IMR-90 (cell line): Measurements from ENCODE around the gene PPFIBP2. TPM values are rescaled to one million over a fixed set of nuclear protein-coding genes. Genes with fewer than 3 reads are reported as not detected.

Source experiments
- ATAC-seq: fragments of 200-7000 bp; cut with Tn5 transposase; 2 replicates; pipeline ENCODE4 v1.9.1; 2020; ENCODE audit warnings: low read depth, mild to moderate bottlenecking, moderate library complexity
- BruUV-seq: library from RNA; stranded (reverse); fragments of 400-500 nt; replicated peaks from 2 replicates; lab custom pipeline; 2021; lab: Mats Ljungman, UMichigan
- CTCF ChIA-PET: fragments of 300-600 bp; formaldehyde crosslinking; extraction: SDS; loops from one replicate; lab custom pipeline; 2021; ENCODE audit warnings: antibody characterized with exemption; lab: Yijun Ruan, JAX
- POLR2A ChIA-PET: fragments of 300-600 bp; sonication (Branson Sonifier 250); formaldehyde crosslinking; loops from one replicate; lab custom pipeline; 2022; ENCODE audit warnings: antibody characterized with exemption; ENCODE audit not compliant: unreplicated experiment; lab: Charles Lee
- DNase-seq: peaks from one replicate; pipeline ENCODE4 v3.0.0; 2013
- H2AFZ ChIP-seq: replicated peaks from 2 replicates; pipeline ENCODE3; 2013; ENCODE audit warnings: low read length, mild to moderate bottlenecking; ENCODE audit not compliant: poor library complexity
- H2AK5ac ChIP-seq: 2 replicates; pipeline ENCODE4 v1.6.1; 2013; ENCODE audit warnings: low read depth, low read length, inconsistent platforms
- H2AK9ac ChIP-seq: replicated peaks from 2 replicates; pipeline ENCODE3; 2013; ENCODE audit warnings: mild to moderate bottlenecking, low read depth, low read length, moderate library complexity; ENCODE audit not compliant: poor library complexity
- H2BK120ac ChIP-seq: 2 replicates; pipeline ENCODE4 v1.6.1; 2013; ENCODE audit warnings: low read depth, low read length, inconsistent platforms
- H2BK15ac ChIP-seq: 3 replicates; pipeline ENCODE4 v1.6.1; 2013; ENCODE audit warnings: low read depth, low read length, inconsistent platforms
- H2BK20ac ChIP-seq: 2 replicates; pipeline ENCODE4 v1.6.1; 2013; ENCODE audit warnings: low read depth, mild to moderate bottlenecking, inconsistent platforms, low read length, moderate library complexity
- H2BK5ac ChIP-seq: 2 replicates; pipeline ENCODE4 v1.6.1; 2013; ENCODE audit warnings: mild to moderate bottlenecking, low read depth, low read length, inconsistent platforms; ENCODE audit not compliant: poor library complexity, severe bottlenecking
- H3K14ac ChIP-seq: replicated peaks from 2 replicates; pipeline ENCODE4 v1.6.1; 2013; ENCODE audit warnings: low read depth, low read length, inconsistent platforms
- H3K18ac ChIP-seq: 2 replicates; pipeline ENCODE4 v1.6.1; 2013; ENCODE audit warnings: low read depth, low read length, control low read depth
- H3K23ac ChIP-seq: 2 replicates; pipeline ENCODE4 v1.6.1; 2013; ENCODE audit warnings: low read depth, low read length, inconsistent platforms
- H3K27ac ChIP-seq: 2 replicates; pipeline ENCODE4 v1.5.1; 2013; ENCODE audit warnings: mild to moderate bottlenecking, control low read depth, low read length; ENCODE audit not compliant: insufficient read depth
- H3K27me3 ChIP-seq: 2 replicates; pipeline ENCODE4 v1.6.1; 2013; ENCODE audit warnings: low read length; ENCODE audit not compliant: control insufficient read depth, insufficient read depth
- H3K36me3 ChIP-seq: 2 replicates; pipeline ENCODE4 v1.6.1; 2013; ENCODE audit warnings: low read length, mixed read lengths; ENCODE audit not compliant: control insufficient read depth, insufficient read depth
- H3K4ac ChIP-seq: 2 replicates; pipeline ENCODE4 v1.6.1; 2013; ENCODE audit warnings: low read depth, low read length, inconsistent platforms
- H3K4me1 ChIP-seq: 2 replicates; pipeline ENCODE4 v1.6.1; 2013; ENCODE audit warnings: low read length, mixed read lengths; ENCODE audit not compliant: control insufficient read depth, insufficient read depth
- H3K4me2 ChIP-seq: 2 replicates; pipeline ENCODE4 v1.6.1; 2013; ENCODE audit warnings: low read depth, mild to moderate bottlenecking, control low read depth, low read length, moderate library complexity
- H3K4me3 ChIP-seq: 2 replicates; pipeline ENCODE4 v1.5.1; 2013; ENCODE audit warnings: low read depth, mild to moderate bottlenecking, control low read depth, low read length, moderate library complexity; ENCODE audit not compliant: insufficient read depth
- H3K56ac ChIP-seq: 2 replicates; pipeline ENCODE4 v1.6.1; 2013; ENCODE audit warnings: low read length, inconsistent platforms; ENCODE audit not compliant: insufficient read depth; ENCODE audit errors: extremely low read depth
- H3K79me1 ChIP-seq, 2 experiments: 2 replicates each; pipeline ENCODE4 v1.6.1; 2013; ENCODE audit warnings: low read length in 2 of 2, inconsistent platforms in 1 of 2, low read depth in 1 of 2
- H3K9ac ChIP-seq: 2 replicates; pipeline ENCODE4 v1.6.1; 2013; ENCODE audit warnings: low read depth, low read length, control low read depth
- H3K9me1 ChIP-seq: 2 replicates; pipeline ENCODE4 v1.6.1; 2013; ENCODE audit warnings: low read length, inconsistent platforms; ENCODE audit not compliant: insufficient read depth
- H3K9me3 ChIP-seq: 2 replicates; pipeline ENCODE4 v1.6.1; 2013; ENCODE audit warnings: low read length; ENCODE audit not compliant: control insufficient read depth, insufficient read depth
- H4K20me1 ChIP-seq: 2 replicates; pipeline ENCODE4 v1.6.1; 2013; ENCODE audit warnings: low read length, inconsistent platforms; ENCODE audit not compliant: insufficient read depth
- H4K5ac ChIP-seq: 2 replicates; pipeline ENCODE4 v1.6.1; 2013; ENCODE audit warnings: mild to moderate bottlenecking, low read depth, low read length, control low read depth
- H4K8ac ChIP-seq, 2 experiments: 2 replicates each; pipeline ENCODE4 v1.6.1; 2013; ENCODE audit warnings: low read depth in 2 of 2, low read length in 2 of 2, control low read depth in 1 of 2, inconsistent platforms in 1 of 2
- H4K91ac ChIP-seq: 2 replicates; pipeline ENCODE4 v1.6.1; 2013; ENCODE audit warnings: low read depth, low read length, inconsistent platforms; ENCODE audit not compliant: insufficient read depth
- FOS ChIP-seq: fragments of 150-350 bp; IDR thresholded peaks from 2 replicates; pipeline ENCODE4 v1.6.1; 2016; ENCODE audit warnings: low read depth, low read length
- MAFK ChIP-seq: IDR thresholded peaks from 2 replicates; pipeline ENCODE4 v1.6.1; 2012; ENCODE audit warnings: low read depth, low read length, improper control_type of control experiment
- RAD21 ChIP-seq: IDR thresholded peaks from 2 replicates; pipeline ENCODE4 v1.6.1; 2012; ENCODE audit warnings: low read length, improper control_type of control experiment
- RFX5 ChIP-seq: IDR thresholded peaks from 2 replicates; pipeline ENCODE4 v1.8.0; 2012; ENCODE audit warnings: low read depth, mild to moderate bottlenecking, low read length, moderate library complexity
- WGBS, 2 experiments: methylation state at CpG; one replicate each; pipeline versions ENCODE4 v1.1.5 to v1.1.7; 2013; ENCODE audit warnings: missing lambda C conversion rate in 2 of 2; ENCODE audit not compliant: insufficient read length in 1 of 2; ENCODE audit errors: extremely low coverage in 2 of 2; 5-methylcytosine and 5-hydroxymethylcytosine counted together
- dilution Hi-C: fragments of 300-500 bp; cut with HindIII; formaldehyde crosslinking; loops from one replicate; pipeline ENCODE4 v1.14.3; 2018; ENCODE audit warnings: low sequenced_read_pairs; ENCODE audit not compliant: unreplicated experiment
- in situ Hi-C: fragments of 300-500 bp; cut with MboI; formaldehyde crosslinking; loops from 3 replicates; pipeline ENCODE4 v1.14.3; 2019; ENCODE audit warnings: low sequenced_read_pairs, inconsistent platforms, mixed read lengths
- intact Hi-C: fragments of 100-400 bp; cut with micrococcal nuclease; formaldehyde crosslinking; loops from 2 replicates; pipeline ENCODE4 v1.10.0; 2022
- polyA plus RNA-seq, 3 experiments: library from polyadenylated mRNA; depleted of rRNA; stranded (reverse); fragments of >200 nt; gene quantifications; 2 replicates each; pipeline ENCODE4 v1.2.3, GENCODE V29; 2012; ENCODE audit warnings: low replicate concordance in 1 of 3
- total RNA-seq: library from RNA; depleted of rRNA; stranded (reverse); fragments of >200 nt; gene quantifications from 2 replicates; pipeline ENCODE4 v1.2.3, GENCODE V29; 2012
- TF ChIP-seq, protein P1 (sequence below): fragments of 150-350 bp; IDR thresholded peaks from 2 replicates; pipeline ENCODE4 v1.6.1; 2017; ENCODE audit warnings: mild to moderate bottlenecking, antibody characterized with exemption, low read length, low read depth

Gene PPFIBP2
- total and polyA plus RNA-seq, 2 of the 4 experiments (the other 2 are of a cell fraction) = 6.0 to 11.8 TPM

- Histone ChIP-seq H4K20me1 (no peaks in the 10 kb centered on the region), H3K4me2 (no peak overlapping the region), H4K91ac (no peak overlapping the region), H3K23ac (no peak overlapping the region), H3K9me3 (no peaks in the 10 kb centered on the region), H3K36me3 (no peaks in the 10 kb centered on the region), H3K27ac (no peak overlapping the region), H2BK120ac (no peak overlapping the region), H3K4me3 (no peak overlapping the region), H2BK5ac (no peak overlapping the region), H2AK5ac (no peak overlapping the region), H4K5ac (no peak overlapping the region), H2AK9ac (no peak overlapping the region), H3K4me1 (no peaks in the 10 kb centered on the region), H3K79me1 (no peaks in the 10 kb centered on the region), H3K9ac (no peak overlapping the region), H3K4ac (no peak overlapping the region), H3K56ac (no peak overlapping the region), H3K27me3 (peaks cover 2% of the 10 kb centered on the region; the same call in 1 of the 2 replicates), H3K14ac (no peak overlapping the region), H2BK15ac (no peak overlapping the region), H2AFZ (no peak overlapping the region), H4K8ac (no peak overlapping the region), H3K18ac (no peak overlapping the region), H2BK20ac (no peak overlapping the region), H3K9me1 (no peaks in the 10 kb centered on the region; the same call in 1 of the 2 replicates)
- 63% methylated on average over 2 of the region's 3 CpGs; no CpG with 5 or more reads in 1 of the 2 experiments for WGBS, 2 experiments
- TF ChIP-seq MAFK (no peak), FOS (no peak), RFX5 (no peak), RAD21 (no peak)
- TF ChIP-seq, protein P1, sequence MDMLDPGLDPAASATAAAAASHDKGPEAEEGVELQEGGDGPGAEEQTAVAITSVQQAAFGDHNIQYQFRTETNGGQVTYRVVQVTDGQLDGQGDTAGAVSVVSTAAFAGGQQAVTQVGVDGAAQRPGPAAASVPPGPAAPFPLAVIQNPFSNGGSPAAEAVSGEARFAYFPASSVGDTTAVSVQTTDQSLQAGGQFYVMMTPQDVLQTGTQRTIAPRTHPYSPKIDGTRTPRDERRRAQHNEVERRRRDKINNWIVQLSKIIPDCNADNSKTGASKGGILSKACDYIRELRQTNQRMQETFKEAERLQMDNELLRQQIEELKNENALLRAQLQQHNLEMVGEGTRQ = no peak
- ChIA-PET CTCF (no interaction called here), POLR2A (no interaction called here)
- intact Hi-C loops = no loop called here
- BruUV-seq = no TSS peak
- ATAC-seq (no peak), DNase-seq (no peak)
- dilution Hi-C loops = no loop called here
- in situ Hi-C loops = no loop called here
Observed at GRCh38 chr11:7619322-7619721, 105.5 kb downstream of the PPFIBP2 start.
